Duodenal mucosa (tissue), 2 donors: ENCODE data around the gene GDNF.

Experiments
- H3K27ac ChIP-seq: one replicate; pipeline ENCODE4 v1.7.0; 2013; ENCODE audit warnings: low read depth, low read length
- H3K27me3 ChIP-seq, 2 donors: one replicate each; pipeline ENCODE4 v1.7.0; 2013; ENCODE audit warnings: low read length in 2 of 2, control low read depth in 1 of 2; ENCODE audit not compliant: insufficient read depth in 2 of 2, control insufficient read depth in 1 of 2
- H3K36me3 ChIP-seq, 2 donors: one replicate each; pipeline ENCODE4 v1.7.0; 2013; ENCODE audit warnings: low read length in 2 of 2, control low read depth in 1 of 2; ENCODE audit not compliant: insufficient read depth in 2 of 2, control insufficient read depth in 1 of 2
- H3K4me1 ChIP-seq, 2 donors: one replicate each; pipeline ENCODE4 v1.7.0; 2013; ENCODE audit warnings: low read length in 2 of 2, control low read depth in 1 of 2; ENCODE audit not compliant: insufficient read depth in 2 of 2, control insufficient read depth in 1 of 2
- H3K4me3 ChIP-seq, 2 donors: one replicate each; pipeline ENCODE4 v1.7.0; 2013; ENCODE audit warnings: low read length in 2 of 2, low read depth in 1 of 2
- H3K9ac ChIP-seq, 2 donors: one replicate each; pipeline ENCODE4 v1.7.0; 2013; ENCODE audit warnings: low read length in 2 of 2, low read depth in 1 of 2
- H3K9me3 ChIP-seq, 2 donors: one replicate each; pipeline ENCODE4 v1.7.0; 2013; ENCODE audit warnings: low read length in 2 of 2, control low read depth in 1 of 2; ENCODE audit not compliant: control insufficient read depth in 1 of 2

Gene GDNF

GRCh38 chr5:37773809-37774208 is 66.0 kb downstream of the GDNF start:
- no peak overlapping the region for H3K4me3 ChIP-seq
- peaks cover 6 to 8% of the 10 kb centered on the region in 2 donors for H3K9me3 ChIP-seq
- H3K27me3 ChIP-seq = no peaks in the 10 kb centered on the region
- H3K4me1 ChIP-seq = no peaks in the 10 kb centered on the region
- H3K27ac ChIP-seq = no peak overlapping the region
- H3K36me3 ChIP-seq = no peaks in the 10 kb centered on the region
- no peak overlapping the region for H3K9ac ChIP-seq

- Histone ChIP-seq H3K9me3 (peaks cover 6 to 8% of the 10 kb centered on the region in 2 donors), H3K9ac (no peak overlapping the region), H3K36me3 (no peaks in the 10 kb centered on the region), H3K27ac (no peak overlapping the region), H3K27me3 (no peaks in the 10 kb centered on the region), H3K4me1 (no peaks in the 10 kb centered on the region), H3K4me3 (no peak overlapping the region)
Measured at GRCh38 chr5:37772255-37772654, 67.6 kb downstream of the GDNF start.

- Histone ChIP-seq H3K27me3 (no peaks in the 10 kb centered on the region), H3K36me3 (no peaks in the 10 kb centered on the region), H3K27ac (no peak overlapping the region), H3K9ac (no peak overlapping the region), H3K4me3 (no peak overlapping the region), H3K4me1 (no peaks in the 10 kb centered on the region), H3K9me3 (peaks cover 6 to 8% of the 10 kb centered on the region in 2 donors)
Measured at GRCh38 chr5:37771731-37772130, 68.1 kb downstream of the GDNF start.

GRCh38 chr5:37771203-37771611 is 68.6 kb downstream of the GDNF start:
- H3K9ac ChIP-seq = no peak overlapping the region
- H3K36me3 ChIP-seq = no peaks in the 10 kb centered on the region
- no peak overlapping the region for H3K27ac ChIP-seq
- no peaks in the 10 kb centered on the region for H3K27me3 ChIP-seq
- no peak overlapping the region for H3K4me3 ChIP-seq
- no peaks in the 10 kb centered on the region for H3K4me1 ChIP-seq
- H3K9me3 ChIP-seq = peaks cover 6 to 8% of the 10 kb centered on the region in 2 donors

GRCh38 chr5:37770786-37771185 is 69.1 kb downstream of the GDNF start:
- H3K4me3 ChIP-seq = no peak overlapping the region
- H3K27me3 ChIP-seq = no peaks in the 10 kb centered on the region
- H3K36me3 ChIP-seq = no peaks in the 10 kb centered on the region
- no peak overlapping the region for H3K27ac ChIP-seq
- no peak overlapping the region for H3K9ac ChIP-seq
- peaks cover 6 to 8% of the 10 kb centered on the region in 2 donors for H3K9me3 ChIP-seq
- no peaks in the 10 kb centered on the region for H3K4me1 ChIP-seq

GRCh38 chr5:37769840-37770239 is 70.0 kb downstream of the GDNF start:
- H3K9ac ChIP-seq = no peak overlapping the region
- H3K4me3 ChIP-seq = no peak overlapping the region
- no peaks in the 10 kb centered on the region for H3K4me1 ChIP-seq
- no peak overlapping the region for H3K27ac ChIP-seq
- peaks cover 2 to 5% of the 10 kb centered on the region in 2 donors for H3K9me3 ChIP-seq
- no peaks in the 10 kb centered on the region for H3K36me3 ChIP-seq
- no peaks in the 10 kb centered on the region for H3K27me3 ChIP-seq

- no peaks in the 10 kb centered on the region for H3K9me3 ChIP-seq
- H3K27me3 ChIP-seq = no peaks in the 10 kb centered on the region
- H3K4me1 ChIP-seq = no peaks in the 10 kb centered on the region
- H3K27ac ChIP-seq = no peak overlapping the region
- no peak overlapping the region for H3K4me3 ChIP-seq
- H3K9ac ChIP-seq = no peak overlapping the region
- no peaks in the 10 kb centered on the region for H3K36me3 ChIP-seq
Measured at GRCh38 chr5:37769108-37769507, 70.7 kb downstream of the GDNF start.

GRCh38 chr5:37768371-37768770 is 71.5 kb downstream of the GDNF start:
- Histone ChIP-seq H3K27ac (no peak overlapping the region), H3K9me3 (no peaks in the 10 kb centered on the region)

GRCh38 chr5:37767961-37768360 is 71.9 kb downstream of the GDNF start:
- no peak overlapping the region for H3K27ac ChIP-seq
- H3K4me3 ChIP-seq = no peak overlapping the region
- H3K4me1 ChIP-seq = no peaks in the 10 kb centered on the region
- H3K36me3 ChIP-seq = no peaks in the 10 kb centered on the region
- no peaks in the 10 kb centered on the region for H3K9me3 ChIP-seq
- no peaks in the 10 kb centered on the region for H3K27me3 ChIP-seq
- H3K9ac ChIP-seq = no peak overlapping the region

More at GRCh38 chr5:37768371-37768770, 71.5 kb downstream of the GDNF start:
- Histone ChIP-seq H3K4me3 (no peak overlapping the region), H3K27me3 (no peaks in the 10 kb centered on the region), H3K36me3 (no peaks in the 10 kb centered on the region), H3K9ac (no peak overlapping the region), H3K4me1 (no peaks in the 10 kb centered on the region)

- no peaks in the 10 kb centered on the region for H3K9me3 ChIP-seq
- no peaks in the 10 kb centered on the region for H3K36me3 ChIP-seq
- H3K27me3 ChIP-seq = no peaks in the 10 kb centered on the region
- H3K9ac ChIP-seq = no peak overlapping the region
- H3K4me3 ChIP-seq = no peak overlapping the region
- no peaks in the 10 kb centered on the region for H3K4me1 ChIP-seq
- no peak overlapping the region for H3K27ac ChIP-seq
Measured at GRCh38 chr5:37767251-37767650, 72.6 kb downstream of the GDNF start.
